AG09319 (cell line): ENCODE measurements around the gene ATP9A.
"Not testable (repeated sequence)": the region's sequence is repeated elsewhere in the genome, so short reads cannot be mapped to it uniquely, and the experiment has no call there.

ENCODE experiments used
- DNase-seq: peaks from one replicate; pipeline ENCODE4 v3.0.0-alpha.2; 2010; ENCODE audit warnings: low read depth; ENCODE audit errors: extremely low read depth
- TF ChIP-seq, protein P1 (sequence below): IDR thresholded peaks from 2 replicates; pipeline ENCODE4 v1.5.1; 2011; ENCODE audit warnings: low read depth, mild to moderate bottlenecking, inconsistent platforms, low read length, moderate library complexity

ATP9A gene

DNA sequence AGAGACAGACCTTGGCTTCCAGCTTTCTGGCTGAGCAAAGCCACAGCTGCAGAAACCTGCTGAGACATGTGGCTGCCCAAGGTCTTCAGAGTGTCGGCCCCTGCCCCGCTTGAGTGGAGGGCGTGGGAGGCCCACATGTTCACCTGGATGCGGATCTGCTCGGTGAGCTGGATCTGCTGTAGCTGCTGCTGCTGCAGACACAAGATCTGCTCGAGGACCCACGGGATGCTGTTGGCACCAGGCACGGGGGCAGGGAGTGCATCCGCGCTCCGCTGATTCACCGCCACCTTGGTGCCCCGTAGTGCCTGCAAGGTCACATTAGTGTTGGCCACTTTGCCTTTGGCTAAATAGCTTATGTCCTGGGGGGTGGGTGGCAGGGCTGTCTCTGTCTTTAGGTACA is 23.4 kb upstream of the ATP9A start:
- no peak for DNase-seq
- TF ChIP-seq, protein P1, sequence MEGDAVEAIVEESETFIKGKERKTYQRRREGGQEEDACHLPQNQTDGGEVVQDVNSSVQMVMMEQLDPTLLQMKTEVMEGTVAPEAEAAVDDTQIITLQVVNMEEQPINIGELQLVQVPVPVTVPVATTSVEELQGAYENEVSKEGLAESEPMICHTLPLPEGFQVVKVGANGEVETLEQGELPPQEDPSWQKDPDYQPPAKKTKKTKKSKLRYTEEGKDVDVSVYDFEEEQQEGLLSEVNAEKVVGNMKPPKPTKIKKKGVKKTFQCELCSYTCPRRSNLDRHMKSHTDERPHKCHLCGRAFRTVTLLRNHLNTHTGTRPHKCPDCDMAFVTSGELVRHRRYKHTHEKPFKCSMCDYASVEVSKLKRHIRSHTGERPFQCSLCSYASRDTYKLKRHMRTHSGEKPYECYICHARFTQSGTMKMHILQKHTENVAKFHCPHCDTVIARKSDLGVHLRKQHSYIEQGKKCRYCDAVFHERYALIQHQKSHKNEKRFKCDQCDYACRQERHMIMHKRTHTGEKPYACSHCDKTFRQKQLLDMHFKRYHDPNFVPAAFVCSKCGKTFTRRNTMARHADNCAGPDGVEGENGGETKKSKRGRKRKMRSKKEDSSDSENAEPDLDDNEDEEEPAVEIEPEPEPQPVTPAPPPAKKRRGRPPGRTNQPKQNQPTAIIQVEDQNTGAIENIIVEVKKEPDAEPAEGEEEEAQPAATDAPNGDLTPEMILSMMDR, result no peak

DNA sequence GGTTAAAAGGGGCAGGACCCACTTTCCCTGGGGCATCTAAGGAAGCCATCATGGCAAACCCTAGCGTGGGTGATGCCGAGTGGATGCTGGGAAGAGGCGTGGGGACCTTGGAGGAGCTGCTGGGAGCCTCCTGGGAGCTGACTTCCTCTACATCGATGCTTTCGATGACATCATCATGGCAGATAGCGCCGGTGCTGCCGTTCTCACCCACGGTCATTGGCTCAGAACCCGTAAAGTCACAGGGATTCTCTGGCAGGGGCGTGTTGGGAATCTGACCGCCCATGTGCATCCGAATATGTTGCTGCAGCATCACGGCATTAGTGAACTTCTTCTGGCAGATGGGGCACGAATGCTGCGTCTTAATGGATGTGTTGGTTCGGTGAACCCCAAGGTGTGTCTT is 22.1 kb upstream of the ATP9A start:
- TF ChIP-seq, protein P1, result no peak
- no peak for DNase-seq

DNA sequence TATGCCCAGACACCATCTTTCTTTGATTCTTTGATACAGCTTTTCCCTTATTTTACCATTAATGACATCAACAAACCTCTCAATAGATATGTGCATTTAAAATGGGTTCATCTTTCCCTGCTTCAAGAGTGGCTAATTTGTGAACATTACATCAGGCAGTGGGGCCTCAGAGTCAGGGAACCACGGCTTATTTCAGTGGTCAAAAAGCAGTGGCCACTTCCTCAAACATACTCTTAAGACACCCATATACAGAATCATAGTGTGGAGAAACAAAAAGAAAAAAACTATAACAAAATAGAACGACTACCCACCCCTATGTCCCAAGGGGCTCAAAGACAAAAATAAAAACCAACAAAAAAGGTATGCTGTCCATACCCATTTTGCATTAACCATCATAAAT is 21.2 kb upstream of the ATP9A start:
- no peak for DNase-seq
- TF ChIP-seq, protein P1, result no peak

DNA sequence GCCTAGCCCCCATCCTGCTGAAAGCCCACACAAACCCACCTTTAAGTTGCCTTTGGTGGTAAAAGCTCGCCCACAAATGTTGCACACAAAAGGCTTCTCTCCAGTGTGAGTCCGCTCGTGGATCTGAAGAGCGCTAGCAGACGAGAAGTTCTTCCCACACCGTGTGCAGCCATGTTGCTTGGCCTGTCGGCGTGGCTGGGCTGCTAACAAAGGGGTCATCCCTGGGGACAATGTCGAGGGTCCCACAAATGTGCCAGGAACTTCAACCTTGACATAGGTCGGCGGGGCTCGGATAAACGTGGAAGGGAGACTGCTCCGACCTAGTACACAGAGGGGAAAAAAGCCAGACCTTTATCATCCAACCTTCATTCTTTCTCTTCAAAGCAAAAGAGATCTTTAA is 20.6 kb upstream of the ATP9A start:
- no peak for DNase-seq
- TF ChIP-seq, protein P1, result no peak

DNA sequence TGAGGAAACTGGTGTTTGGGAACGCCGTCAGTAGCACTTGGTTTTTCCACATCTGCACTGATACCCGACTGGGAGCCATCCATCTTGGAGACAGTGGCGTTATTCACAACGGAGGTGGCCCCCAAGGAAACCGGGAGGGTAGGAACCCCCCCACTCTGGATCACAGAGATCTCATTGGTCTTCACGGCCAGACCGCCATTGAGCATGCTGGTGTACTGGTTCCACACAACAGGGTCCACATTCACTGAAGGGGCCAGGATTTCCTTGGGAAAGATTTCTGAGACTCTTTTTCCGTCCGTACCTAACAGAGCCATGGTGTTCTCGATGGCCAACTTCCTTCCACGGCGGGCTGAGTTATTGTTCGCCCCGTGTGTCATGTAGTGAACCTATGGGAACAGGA is 16.1 kb upstream of the ATP9A start:
- no peak for DNase-seq
- TF ChIP-seq, protein P1, result no peak

DNA sequence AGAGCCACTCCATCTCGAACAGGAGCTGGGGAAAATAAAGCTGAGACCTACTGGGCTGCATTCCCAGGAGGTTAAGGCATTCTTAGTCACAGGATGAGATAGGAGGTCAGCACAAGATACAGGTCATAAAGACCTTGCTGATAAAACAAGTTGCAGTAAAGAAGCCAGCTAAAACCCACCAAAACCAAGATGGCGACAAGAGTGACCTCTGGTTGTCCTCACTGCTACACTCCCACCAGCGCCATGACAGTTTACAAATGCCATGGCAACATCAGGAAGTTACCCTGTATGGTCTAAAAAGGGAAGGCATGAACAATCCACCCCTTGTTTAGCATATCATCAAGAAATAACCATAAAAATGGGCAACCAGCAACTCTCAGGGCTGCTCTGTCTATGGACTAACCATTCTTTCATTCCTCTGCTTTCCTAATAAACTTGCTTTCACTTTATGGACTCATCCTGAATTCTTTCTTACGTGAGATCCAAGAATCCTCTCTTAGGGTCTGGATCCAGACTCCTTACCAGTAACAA is 10.1 kb upstream of the ATP9A start:
- DNase-seq, result not testable (repeated sequence)

DNA sequence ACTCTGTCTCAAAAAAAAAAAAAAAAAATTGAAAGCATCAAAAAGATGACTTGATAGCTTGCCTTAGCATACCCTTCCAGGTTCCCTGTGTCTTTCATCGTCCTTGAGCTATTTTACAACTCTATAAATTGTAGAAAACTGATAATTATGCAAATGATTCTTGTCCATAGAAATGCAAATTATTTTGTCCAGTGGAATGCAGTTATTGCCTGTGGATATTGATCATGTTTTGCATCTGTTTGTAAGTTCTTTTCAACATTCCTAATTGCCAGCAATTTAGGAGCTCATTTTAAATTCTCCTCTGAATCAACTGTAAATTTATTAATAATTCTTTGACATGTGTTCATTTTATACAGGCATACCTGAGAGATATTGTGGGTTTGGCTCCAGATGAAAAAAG is 7.1 kb upstream of the ATP9A start:
- no peak for DNase-seq

DNA sequence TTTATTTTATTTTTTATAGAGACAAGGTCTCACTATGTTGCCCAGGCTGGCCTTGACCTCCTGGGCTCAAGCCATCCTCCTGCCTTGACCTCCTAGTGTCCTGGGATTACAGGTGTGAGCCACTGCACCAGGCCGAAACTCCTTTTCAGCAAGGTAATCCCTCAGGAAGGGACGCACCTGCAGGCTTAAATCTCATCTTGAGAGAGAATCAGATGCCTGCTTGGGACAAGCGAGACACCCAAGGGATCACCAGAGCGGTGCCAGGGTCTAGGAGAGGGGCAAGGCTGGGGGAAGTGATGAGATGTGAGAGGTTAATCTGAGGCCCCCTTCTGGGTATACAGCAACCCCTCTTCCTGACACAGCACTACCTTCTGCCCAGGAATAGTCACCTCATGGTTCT is 4.0 kb upstream of the ATP9A start:
- no peak for DNase-seq
- TF ChIP-seq, protein P1, result no peak

More for the DNA sequence above, 7.1 kb upstream of the ATP9A start:
- TF ChIP-seq, protein P1, result no peak
